ENCODE results near the gene MMP28. TPM values are rescaled to one million over a fixed set of nuclear protein-coding genes. Genes with fewer than 3 reads are reported as not detected.

MMP28 gene
- total and polyA plus RNA-seq, 10 donors = 1.1 to 5.9 (median 2.8) TPM

DNA sequence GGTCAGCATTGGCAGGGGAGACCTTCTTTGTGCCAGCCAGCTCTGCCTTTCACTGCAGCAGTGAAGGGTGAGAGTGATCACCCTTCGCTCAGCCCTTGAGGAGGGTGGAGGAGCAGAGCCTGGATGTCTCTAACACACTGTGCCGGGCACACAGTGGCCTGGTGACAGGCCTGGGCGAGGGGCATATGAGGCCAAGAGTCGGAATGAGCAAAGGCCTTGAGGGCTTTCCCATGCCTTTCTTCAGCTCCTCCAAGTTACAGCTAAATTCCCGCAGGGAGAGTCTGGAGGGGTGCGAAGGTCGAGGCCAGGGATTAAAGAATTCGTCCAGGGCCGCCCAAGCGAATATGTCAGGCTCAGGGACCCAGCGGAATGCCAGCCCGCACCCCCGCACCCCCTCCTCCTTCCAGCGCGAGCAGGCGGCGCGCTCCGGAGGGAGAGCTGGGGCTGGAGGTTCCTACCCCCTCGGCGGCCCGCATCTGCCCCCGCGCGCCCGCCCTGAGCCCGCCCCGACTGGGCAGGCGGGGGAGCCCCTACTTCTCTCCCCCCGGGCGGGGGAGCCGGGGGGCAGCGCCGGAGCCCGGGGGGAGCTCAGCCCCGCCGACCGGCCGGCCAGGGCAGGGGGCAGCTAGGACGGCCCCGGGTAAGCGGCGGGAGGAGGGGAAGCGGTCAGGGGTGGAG lies 64.1 kb downstream of the MMP28 start, which contains the start of gene RASL10B:
RASL10B (plus strand) TSS at position 401 of the 678 bp plus-strand sequence. CDS start 3,546 bp downstream, outside the sequence.
- peaks cover 0 to 18% (median 0%) of the 10 kb centered on the region in 7 donors for H3K27me3 ChIP-seq (replicated peaks in 1 of 7)
- TF ChIP-seq CTCF (IDR thresholded peaks at IDR 0.05 in 8 of 11, conservative IDR thresholded peaks at IDR 0.05 in 3 of 11) = no peak
- TF ChIP-seq POLR2AphosphoS5 (IDR thresholded peaks at IDR 0.05) = peak in 1 of 3 donors; percentile 59
- TF ChIP-seq POLR2A (IDR thresholded peaks at IDR 0.05) = no peak
- H3K4me1 ChIP-seq = peaks cover 5 to 26% (median 10%) of the 10 kb centered on the region in 6 donors
- no peak for DNase-seq
- intact Hi-C loops (cut with DNase I; ENCODE audit: low total_unique reads) = no loop called here
- 6 to 37% (median 11%) methylated on average over 5 to 44 of the region's 44 CpGs for WGBS, 5 donors
- no peaks in the 10 kb centered on the region for H3K9me3 ChIP-seq
- peak within 1 kb of the TSS; percentile 19 to 68 (median 45) for H3K4me3 ChIP-seq
- peaks cover 0 to 29% (median 10%) of the 10 kb centered on the region in 6 donors for H3K36me3 ChIP-seq
- no peak within 1 kb of the TSS for H3K27ac ChIP-seq

DNA sequence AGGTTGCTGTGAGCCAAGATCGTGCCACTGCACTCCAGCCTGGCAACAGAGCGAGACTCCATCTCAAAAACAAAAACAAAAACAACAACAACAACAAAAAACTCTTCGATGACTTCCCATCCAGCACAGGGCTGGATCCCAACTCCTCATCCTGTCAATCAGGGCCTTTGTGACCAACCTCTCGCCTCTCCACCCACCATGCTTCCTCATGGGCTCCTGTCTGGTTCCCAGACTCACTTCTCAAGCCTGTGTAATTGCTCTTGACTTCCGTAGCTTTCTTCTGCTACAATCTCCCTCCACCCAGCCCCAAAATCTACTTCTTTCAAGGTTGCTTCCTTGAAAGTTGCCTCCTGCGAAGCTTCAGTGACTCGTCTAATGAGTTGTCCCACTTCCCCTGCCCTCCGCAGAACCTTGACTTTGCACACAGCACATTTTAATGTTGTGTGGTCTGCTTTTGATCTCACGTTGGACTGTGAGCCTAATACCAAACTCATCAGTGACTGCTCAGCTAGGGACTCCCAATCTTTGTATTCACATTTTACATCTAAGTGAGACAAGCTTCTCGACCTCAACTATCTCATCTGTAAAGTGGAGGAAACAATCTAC lies 64.9 kb downstream of the MMP28 start:
- TF ChIP-seq CTCF (IDR thresholded peaks at IDR 0.05 in 8 of 11, conservative IDR thresholded peaks at IDR 0.05 in 3 of 11) = no peak
- no peak for TF ChIP-seq POLR2AphosphoS5 (IDR thresholded peaks at IDR 0.05)
- no peak for TF ChIP-seq POLR2A (IDR thresholded peaks at IDR 0.05)
- no peaks in the 10 kb centered on the region for H3K9me3 ChIP-seq
- peaks cover 5 to 26% (median 10%) of the 10 kb centered on the region in 6 donors for H3K4me1 ChIP-seq
- intact Hi-C loops (cut with DNase I; ENCODE audit: low total_unique reads) = no loop called here
- peaks cover 0 to 18% (median 0%) of the 10 kb centered on the region in 7 donors for H3K27me3 ChIP-seq (replicated peaks in 1 of 7)
- H3K36me3 ChIP-seq = peaks cover 0 to 38% (median 17%) of the 10 kb centered on the region in 6 donors
- WGBS, 5 donors = 74 to 81% (median 77%) methylated on average over 10 of the region's 10 CpGs
- H3K27ac ChIP-seq = no peak overlapping the region
- H3K4me3 ChIP-seq = peak overlapping the region in 1 of 8 donors; percentile 68
- no peak for DNase-seq

DNA sequence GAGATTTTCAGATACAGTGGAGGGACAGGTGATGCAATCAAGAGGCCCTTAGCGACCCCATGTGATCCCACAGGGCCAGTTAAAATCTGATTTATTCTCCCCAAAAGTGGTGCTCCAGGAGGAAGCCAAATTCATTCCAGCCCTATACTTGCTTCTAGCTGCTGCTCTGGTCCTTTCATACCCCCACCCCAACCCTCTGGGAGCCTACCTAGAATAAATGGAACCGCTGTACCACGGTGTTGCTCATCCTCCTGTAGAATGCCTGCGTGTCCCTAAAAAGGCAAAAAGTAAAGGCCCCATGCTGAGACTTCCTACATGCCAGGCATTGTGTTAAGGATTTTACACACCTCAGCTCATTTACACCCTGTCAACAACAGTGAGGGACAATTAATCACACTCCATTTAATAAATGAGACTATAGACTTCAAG lies 66.0 kb downstream of the MMP28 start:
- no peak for DNase-seq
- H3K36me3 ChIP-seq = peaks cover 4 to 49% (median 28%) of the 10 kb centered on the region in 6 donors
- H3K4me1 ChIP-seq = peaks cover 5 to 26% (median 10%) of the 10 kb centered on the region in 6 donors
- no peaks in the 10 kb centered on the region for H3K9me3 ChIP-seq
- no peak overlapping the region for H3K27ac ChIP-seq
- no peak overlapping the region for H3K4me3 ChIP-seq
- TF ChIP-seq POLR2AphosphoS5 (IDR thresholded peaks at IDR 0.05) (no peak), POLR2A (IDR thresholded peaks at IDR 0.05) (no peak), CTCF (IDR thresholded peaks at IDR 0.05 in 8 of 11, conservative IDR thresholded peaks at IDR 0.05 in 3 of 11) (no peak)
- WGBS, 5 donors = 87 to 95% (median 94%) methylated on average over 4 of the region's 4 CpGs
- peaks cover 0 to 18% (median 0%) of the 10 kb centered on the region in 7 donors for H3K27me3 ChIP-seq (replicated peaks in 1 of 7)
- intact Hi-C loops (cut with DNase I; ENCODE audit: low total_unique reads) = no loop called here

GRCh38 chr17:35728551-35728950 lies 66.9 kb downstream of the MMP28 start:
- Histone ChIP-seq H3K9me3 (no peaks in the 10 kb centered on the region), H3K4me3 (no peak overlapping the region), H3K36me3 (peaks cover 7 to 58% (median 36%) of the 10 kb centered on the region in 6 donors), H3K4me1 (peaks cover 5 to 26% (median 10%) of the 10 kb centered on the region in 6 donors), H3K27ac (no peak overlapping the region), H3K27me3 (replicated peaks in 1 of 7) (peaks cover 0 to 18% (median 0%) of the 10 kb centered on the region in 7 donors)
- WGBS, 5 donors = 82 to 100% (median 94%) methylated on average over 3 of the region's 3 CpGs
- DNase-seq = no peak
- intact Hi-C loops (cut with DNase I; ENCODE audit: low total_unique reads) = no loop called here
- TF ChIP-seq POLR2AphosphoS5 (IDR thresholded peaks at IDR 0.05) (no peak), CTCF (IDR thresholded peaks at IDR 0.05 in 8 of 11, conservative IDR thresholded peaks at IDR 0.05 in 3 of 11) (no peak), POLR2A (IDR thresholded peaks at IDR 0.05) (no peak)
